HG03439 (cell line): ENCODE results near the gene CCDC170.

Experiments
- ATAC-seq: cut with Tn5 transposase; IDR thresholded peaks from one replicate; pipeline ENCODE4 v1.9.1; 2021; ENCODE audit warnings: mild to moderate bottlenecking, moderate library complexity; ENCODE audit not compliant: unreplicated experiment

Gene CCDC170

DNA sequence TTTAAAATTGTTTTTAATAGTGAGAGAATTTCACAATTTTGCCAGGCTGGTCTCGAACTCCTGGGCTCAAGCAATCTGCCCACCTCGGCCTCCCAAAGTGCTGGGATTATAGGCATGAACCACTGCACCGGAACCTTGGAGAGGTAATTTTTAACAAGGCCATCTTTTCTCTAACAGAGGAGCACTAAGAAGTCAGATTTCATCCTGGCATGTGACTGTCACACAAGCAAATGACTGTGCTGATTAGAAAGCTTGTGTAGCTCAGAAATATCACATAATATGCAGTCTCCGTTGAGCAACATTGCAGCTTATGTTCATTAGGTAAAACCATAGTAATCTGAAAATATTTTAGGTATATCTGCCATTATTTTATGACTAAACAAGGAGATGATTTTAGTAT lies 156.0 kb downstream of the CCDC170 start:
- ATAC-seq = no peak

DNA sequence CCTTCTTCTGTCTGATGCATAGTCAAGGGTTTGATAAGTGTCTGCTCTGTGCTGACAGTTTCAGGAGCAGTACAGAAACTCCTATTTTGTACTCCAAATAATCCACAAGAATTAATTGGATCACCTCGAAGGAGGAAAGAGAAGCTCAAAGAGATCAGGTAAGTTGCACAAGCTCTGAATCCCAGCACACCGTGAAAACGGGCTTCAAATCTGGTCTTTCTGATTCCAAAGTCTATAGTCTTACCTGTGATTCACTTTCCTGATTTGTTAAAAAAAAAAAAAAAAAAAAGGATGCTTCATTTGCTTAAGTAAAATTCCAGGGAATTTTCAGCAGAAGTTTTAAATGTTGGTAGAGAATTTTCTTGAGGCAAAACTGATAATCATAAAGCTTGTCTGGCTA lies 157.8 kb downstream of the CCDC170 start:
- ATAC-seq = no peak

DNA sequence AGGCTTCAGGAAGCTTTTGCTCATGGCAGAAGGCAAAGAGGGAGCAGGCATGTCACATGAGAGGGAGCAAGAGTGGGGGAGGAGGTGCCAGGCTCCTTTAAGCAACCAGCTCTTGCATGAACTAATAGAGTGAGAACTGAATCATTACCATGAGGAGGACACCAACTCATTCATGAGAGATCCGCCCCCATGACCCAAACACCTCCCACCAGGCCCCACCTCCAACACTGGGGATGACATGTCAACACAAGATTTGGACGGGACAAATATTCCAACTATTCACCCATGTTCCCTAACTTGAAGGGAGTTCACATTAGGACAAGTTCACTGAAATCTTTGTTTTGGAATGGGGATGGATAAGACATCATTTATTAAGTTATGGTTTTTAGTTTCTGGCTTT lies 158.5 kb downstream of the CCDC170 start:
- no peak for ATAC-seq

DNA sequence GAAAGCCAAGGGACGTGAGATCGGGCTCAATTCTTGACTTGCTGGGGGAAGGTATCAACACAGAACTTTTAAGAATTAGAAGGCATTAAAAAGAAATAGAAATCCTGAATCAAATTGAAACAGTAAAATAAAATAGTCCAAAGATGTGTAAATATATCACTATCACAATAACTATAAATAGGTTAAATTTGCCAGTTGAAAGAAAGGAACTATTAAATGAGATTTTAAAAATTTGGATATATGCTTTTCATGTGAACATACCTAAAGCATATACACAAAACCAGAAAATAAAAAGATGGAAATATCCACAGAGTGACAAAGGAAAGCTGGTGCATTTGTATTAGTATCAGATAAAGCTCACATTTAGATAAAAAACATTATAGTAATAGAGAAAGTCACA lies 161.3 kb downstream of the CCDC170 start:
- ATAC-seq = no peak

DNA sequence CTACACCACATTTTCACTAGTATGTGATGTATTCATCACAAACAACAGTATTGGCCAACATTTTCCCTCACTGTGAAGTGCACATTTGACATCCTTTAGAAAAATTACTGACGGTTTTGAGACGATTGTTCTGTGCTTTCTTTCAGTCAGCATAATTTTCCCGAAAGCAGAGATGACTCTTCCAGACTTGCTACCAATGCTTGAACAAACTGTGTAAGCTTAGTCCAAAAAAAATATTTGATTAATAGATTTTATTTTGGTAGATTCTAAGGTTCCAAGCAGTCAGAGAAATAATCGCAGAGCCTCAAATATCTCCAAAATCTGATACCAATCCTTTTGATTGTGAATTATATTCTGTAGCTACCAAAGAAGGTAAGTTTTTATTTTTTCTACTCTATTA lies 162.6 kb downstream of the CCDC170 start:
- ATAC-seq = no peak

DNA sequence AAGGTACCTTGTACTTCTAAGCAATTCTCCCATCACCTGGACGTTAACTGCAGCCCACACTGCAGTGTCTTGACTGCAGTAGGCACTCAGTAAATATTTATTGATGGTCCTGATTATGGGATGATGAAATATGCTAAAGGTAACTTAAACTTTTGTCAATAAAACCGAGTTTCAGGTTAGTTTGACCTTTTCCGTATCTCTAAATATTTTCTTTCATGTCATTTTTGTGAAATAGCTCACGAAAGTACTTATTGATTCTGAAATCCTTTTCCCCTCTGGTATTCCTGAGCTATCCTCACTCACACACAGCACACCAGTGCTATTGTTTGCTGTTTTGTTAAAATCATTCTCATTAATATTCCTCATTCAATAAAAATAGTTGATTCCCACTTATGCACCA lies 164.3 kb downstream of the CCDC170 start:
- ATAC-seq = no peak

DNA sequence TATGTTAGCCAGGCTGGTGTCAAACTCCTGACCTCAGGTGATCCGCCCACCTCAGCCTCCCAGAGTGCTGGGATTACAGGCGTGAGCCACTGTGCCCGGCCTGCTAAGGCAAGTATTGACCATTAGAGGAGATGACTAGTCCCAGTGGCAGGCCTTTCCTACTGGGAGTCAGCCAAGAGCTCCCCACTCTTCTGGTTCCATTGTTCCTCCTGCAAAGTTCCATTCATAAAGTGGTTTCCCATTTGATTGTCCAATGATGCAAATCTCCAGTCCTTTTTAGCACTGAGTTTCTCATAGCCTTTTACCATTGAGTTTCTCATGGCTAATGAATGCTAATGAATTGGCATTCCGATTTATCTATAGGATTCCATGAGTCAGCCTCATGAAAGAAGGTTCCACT lies 165.4 kb downstream of the CCDC170 start:
- ATAC-seq = no peak

DNA sequence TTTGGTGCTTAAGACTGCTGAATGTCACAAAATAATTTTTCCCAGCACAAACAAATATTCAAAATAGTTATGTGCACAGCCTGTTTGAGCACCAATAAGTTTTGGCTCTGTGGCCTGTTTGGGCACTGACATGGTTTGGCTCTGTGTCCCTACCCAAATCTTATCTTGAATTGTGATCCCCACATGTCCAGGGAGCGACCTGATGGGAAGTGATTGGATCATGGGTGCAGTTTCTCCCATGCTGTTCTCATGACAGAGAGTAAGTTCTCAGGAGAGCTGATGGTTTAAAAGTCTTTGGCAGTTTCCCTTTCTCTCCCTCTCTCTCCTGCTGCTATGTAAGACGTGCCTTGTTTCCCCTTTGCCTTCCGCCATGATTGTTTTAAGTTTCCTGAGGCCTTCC lies 167.7 kb downstream of the CCDC170 start:
- no peak for ATAC-seq

DNA sequence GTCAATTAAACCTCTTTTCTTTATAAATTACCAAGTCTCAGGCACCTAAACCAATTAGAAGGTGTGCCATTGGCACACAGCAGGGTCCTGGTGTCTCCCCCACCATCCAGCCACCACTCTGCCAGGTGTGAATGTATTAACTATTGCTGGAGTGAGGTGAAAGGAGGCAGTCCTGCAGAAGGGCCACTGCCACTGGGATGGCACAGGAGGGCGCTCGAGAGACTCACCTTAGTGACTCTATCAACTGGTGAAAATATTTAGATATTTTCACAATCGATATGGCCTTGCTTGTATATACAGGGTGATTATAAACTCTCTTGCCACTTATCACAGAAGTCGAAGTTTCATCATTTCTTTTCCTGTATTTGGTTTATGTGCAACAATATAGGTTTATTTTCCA lies 168.1 kb downstream of the CCDC170 start:
- no peak for ATAC-seq

DNA sequence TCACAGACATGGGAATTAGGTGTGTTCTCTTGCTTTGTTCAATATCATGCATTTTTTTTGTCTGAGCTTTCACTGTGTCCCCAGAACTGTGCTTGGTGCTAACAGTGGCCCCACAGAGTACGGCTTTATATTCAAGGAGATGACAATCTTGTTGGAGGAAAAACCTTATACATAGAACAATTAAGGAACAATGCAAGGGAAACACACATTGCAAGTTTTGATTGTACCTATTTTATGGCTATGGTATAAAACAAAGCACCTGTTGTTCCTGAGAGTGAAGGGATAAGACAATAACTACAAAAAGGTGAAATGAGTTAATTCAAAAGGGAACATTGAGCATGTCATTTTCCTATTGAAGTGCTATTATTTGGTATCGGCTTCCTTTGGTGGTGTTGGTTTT lies 169.7 kb downstream of the CCDC170 start:
- ATAC-seq = no peak

DNA sequence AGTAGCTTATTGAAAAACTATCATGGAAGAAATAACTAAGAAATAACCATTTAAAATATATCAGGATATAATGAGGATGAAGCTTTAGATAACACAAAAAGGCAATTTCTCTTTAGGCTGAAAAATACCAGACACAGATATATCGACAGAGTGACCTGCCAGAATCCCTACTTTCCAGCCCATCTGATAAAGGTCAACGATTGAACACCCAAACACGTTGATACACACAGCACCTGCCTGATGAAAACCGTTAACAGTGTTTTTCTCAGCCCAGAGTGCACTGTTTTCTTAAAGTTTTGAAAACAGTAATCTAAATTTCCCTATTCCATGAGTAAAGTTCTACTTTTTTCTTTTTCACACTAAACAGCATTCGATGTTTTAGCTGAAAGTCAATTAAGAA lies 170.6 kb downstream of the CCDC170 start:
- ATAC-seq = no peak

DNA sequence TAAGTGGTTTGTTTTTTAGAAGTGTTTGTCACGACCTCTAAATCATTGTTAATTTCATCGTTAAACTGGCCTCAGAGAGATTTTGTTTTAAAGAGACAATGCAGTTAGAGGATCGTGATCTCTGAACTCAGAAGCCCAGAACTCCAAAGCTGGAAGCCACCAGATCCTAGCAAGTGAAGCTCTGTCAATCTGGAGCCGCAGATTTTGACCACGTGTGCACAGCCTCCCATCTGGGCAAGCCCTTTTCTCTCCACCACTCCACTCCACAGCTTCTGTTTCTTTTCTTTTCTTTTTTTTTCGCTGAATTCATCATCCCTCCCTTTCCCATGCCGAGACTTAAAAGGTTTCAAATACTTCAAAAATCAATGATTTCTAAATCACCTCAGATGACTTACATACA lies 171.5 kb downstream of the CCDC170 start:
- ATAC-seq = no peak

DNA sequence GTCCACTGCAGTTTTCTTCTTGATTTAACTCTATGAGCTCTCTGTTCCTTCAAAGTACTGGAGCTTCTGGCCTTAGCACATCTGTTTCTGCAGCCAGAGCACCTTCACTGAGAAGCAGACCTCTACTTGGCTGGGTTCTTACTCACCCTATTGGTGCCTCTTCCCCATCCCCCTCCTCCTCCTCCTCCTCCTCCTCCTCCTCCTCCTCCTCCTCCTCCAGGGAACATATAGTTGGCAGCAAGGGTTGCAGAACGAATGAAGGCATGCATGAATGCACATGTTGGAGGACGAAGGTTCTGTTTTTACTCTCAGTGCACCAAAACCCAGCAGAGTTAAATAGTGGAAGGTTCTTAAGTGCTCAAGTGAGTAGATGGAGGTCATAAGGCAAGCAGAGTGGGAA lies 172.7 kb downstream of the CCDC170 start:
- ATAC-seq = no peak

DNA sequence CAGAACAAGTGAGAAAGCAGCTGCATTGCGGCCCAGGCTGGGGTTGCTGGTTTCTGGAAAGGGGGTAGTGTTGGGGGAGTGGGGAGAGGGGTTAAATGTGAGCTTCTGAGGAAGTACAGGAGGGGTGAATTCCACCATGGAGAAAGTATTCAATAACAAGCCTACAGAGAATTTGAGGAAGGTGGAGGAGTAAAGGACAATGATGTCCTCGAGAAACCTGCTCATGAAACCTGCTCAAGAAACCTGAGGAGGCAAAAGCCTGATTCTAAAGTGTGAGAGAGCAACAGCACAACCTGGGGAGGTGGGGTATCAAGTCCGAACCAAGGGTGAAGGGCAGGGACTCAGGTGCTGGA lies 175.4 kb downstream of the CCDC170 start:
- no peak for ATAC-seq

DNA sequence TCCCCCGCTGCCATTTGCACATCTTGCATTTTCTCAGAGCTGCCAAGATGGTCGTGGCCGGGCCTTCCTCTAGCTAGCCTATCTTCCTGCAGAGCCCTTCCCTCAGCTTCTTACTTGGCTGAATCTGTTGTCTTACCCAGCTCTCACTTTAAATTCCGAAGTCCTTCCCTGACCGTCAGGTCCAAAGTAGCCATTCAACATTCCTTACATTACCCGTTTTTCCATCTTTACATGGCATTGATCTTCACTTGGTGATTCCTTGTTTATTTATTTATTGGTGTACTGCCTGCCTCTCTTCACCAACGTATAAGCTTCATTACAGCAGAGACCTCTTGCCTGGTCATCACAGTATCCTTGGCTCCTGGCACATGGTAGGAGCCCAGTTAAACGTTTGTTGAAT lies 176.3 kb downstream of the CCDC170 start:
- ATAC-seq = no peak
